Activated T-helper 2 cell treated with anti-CD3 and anti-CD28 coated beads, Interferon-gamma antibody, Interleukin-2, Interleukin-4, amounts not matched to agents 10 μg/mL and 5 μg/mL and 100 μg/mL, durations not matched to agents 14 hours and 24 hours and 36 hours (primary cell): ENCODE data around the gene BEST3. TPM values are rescaled to one million over a fixed set of nuclear protein-coding genes. Genes with fewer than 3 reads are reported as not detected.

Source experiments
- total RNA-seq: library from RNA; stranded (reverse); gene quantifications from 2 replicates; pipeline ENCODE4 v1.2.3, GENCODE V29; 2022

BEST3 gene
- total RNA-seq, 1 donor from 2014 or later = not detected

Other genes starting within 250 kb of the BEST3 start
- 10.8 and 11.4 TPM in 2 replicates for gene FRS2, start 228.9 kb downstream of the BEST3 start, total RNA-seq
- gene CCT2, start 113.8 kb downstream of the BEST3 start, total RNA-seq = 409 and 416 TPM in 2 replicates
- gene LRRC10, start 88.4 kb downstream of the BEST3 start, total RNA-seq = not detected in 2 replicates
- gene RAB3IP, start 39.6 kb upstream of the BEST3 start, total RNA-seq = 29.8 and 37.7 TPM in 2 replicates
- gene MYRFL, start 125.9 kb upstream of the BEST3 start, total RNA-seq = not detected in 2 replicates